Karpas-422 (cell line): Measurements from ENCODE around the gene CPT1C. TPM values are rescaled to one million over a fixed set of nuclear protein-coding genes. Genes with fewer than 3 reads are reported as not detected.

Experiments used
- DNase-seq: peaks from one replicate; pipeline ENCODE4 v3.0.0-alpha.2; 2015
- H2AFZ ChIP-seq: fragments of 200-600 bp; sonication (generic); 2 replicates; pipeline ENCODE4 v1.6.1; 2014; ENCODE audit warnings: antibody characterized with exemption, low read length, mixed read lengths
- H3K27ac ChIP-seq: fragments of 200-600 bp; sonication (generic); 2 replicates; pipeline ENCODE4 v1.5.1; 2014; ENCODE audit warnings: mild to moderate bottlenecking, low read length, moderate library complexity
- H3K27me3 ChIP-seq: fragments of 200-600 bp; sonication (generic); 2 replicates; pipeline ENCODE4 v1.6.1; 2014; ENCODE audit warnings: low read length, mixed read lengths
- H3K36me3 ChIP-seq: fragments of 200-600 bp; sonication (generic); 2 replicates; pipeline ENCODE4 v1.6.1; 2014; ENCODE audit warnings: low read length, mixed read lengths; ENCODE audit not compliant: insufficient read depth
- H3K4me1 ChIP-seq: fragments of 200-600 bp; sonication (generic); 2 replicates; pipeline ENCODE4 v1.6.1; 2014; ENCODE audit warnings: mild to moderate bottlenecking, low read length, mixed read lengths
- H3K4me2 ChIP-seq: fragments of 200-600 bp; sonication (generic); 2 replicates; pipeline ENCODE4 v1.6.1; 2014; ENCODE audit warnings: low read length, low read depth, mild to moderate bottlenecking; ENCODE audit not compliant: poor library complexity, severe bottlenecking
- H3K4me3 ChIP-seq: fragments of 200-600 bp; sonication (generic); 2 replicates; pipeline ENCODE4 v1.5.1; 2014; ENCODE audit warnings: mild to moderate bottlenecking, antibody characterized with exemption, low read length, mixed read lengths
- H3K79me2 ChIP-seq: fragments of 200-600 bp; sonication (generic); 2 replicates; pipeline ENCODE4 v1.6.1; 2014; ENCODE audit warnings: mild to moderate bottlenecking, low read length, mixed read lengths
- H3K9ac ChIP-seq: fragments of 200-600 bp; sonication (generic); 2 replicates; pipeline ENCODE4 v1.6.0; 2014; ENCODE audit warnings: low read length
- H3K9me2 ChIP-seq: fragments of 200-600 bp; sonication (generic), shearing (Covaris generic); replicated peaks from 2 replicates; pipeline ENCODE4 v1.6.0; 2014; ENCODE audit warnings: mild to moderate bottlenecking, low read length, moderate library complexity; ENCODE audit not compliant: insufficient read depth
- H3K9me3 ChIP-seq: fragments of 300-700, 200-600 bp; sonication (generic); 2 replicates; pipeline ENCODE4 v1.6.1; 2014; ENCODE audit warnings: low read length, mixed read lengths
- H4K20me1 ChIP-seq: fragments of 200-600 bp; sonication (generic); 2 replicates; pipeline ENCODE4 v1.6.1; 2014; ENCODE audit warnings: mild to moderate bottlenecking, antibody characterized with exemption, low read length, low read depth; ENCODE audit not compliant: insufficient read depth
- total RNA-seq: library from RNA; depleted of rRNA; stranded (reverse); fragments of >200 nt; shearing (Covaris generic); gene quantifications from 2 replicates; pipeline ENCODE4 v1.2.3, GENCODE V29; 2014; ENCODE audit warnings: low replicate concordance; rRNA removed

CPT1C gene
- total RNA-seq = 0.26 and 1.3 TPM in 2 replicates

GRCh38 chr19:49690656-49691242 lies at the start of gene CPT1C:
TSS of gene CPT1C (plus strand) at chr19:49691116. CDS start at chr19:49692253, 1,137 bp downstream.
- peak; percentile 55 for DNase-seq
- H3K4me2 ChIP-seq = no peak within 1 kb of the TSS
- H3K27ac ChIP-seq = no peak within 1 kb of the TSS
- peaks cover 5% of the 10 kb centered on the region; the same call in 1 of the 2 replicates for H3K36me3 ChIP-seq
- no peaks in the 10 kb centered on the region for H3K27me3 ChIP-seq
- peaks cover 5% of the 10 kb centered on the region; the same call in 1 of the 2 replicates for H4K20me1 ChIP-seq
- no peaks in the 10 kb centered on the region for H3K79me2 ChIP-seq
- H3K4me3 ChIP-seq = no peak within 1 kb of the TSS
- no peaks in the 10 kb centered on the region for H3K9me2 ChIP-seq
- no peak within 1 kb of the TSS for H2AFZ ChIP-seq
- H3K4me1 ChIP-seq = no peaks in the 10 kb centered on the region
- no peak within 1 kb of the TSS for H3K9ac ChIP-seq
- no peaks in the 10 kb centered on the region for H3K9me3 ChIP-seq

- H3K4me2 ChIP-seq = peak within 1 kb of the TSS; percentile 97
- peak; percentile 100 for DNase-seq
- peak within 1 kb of the TSS; percentile 83 for H3K27ac ChIP-seq
- H2AFZ ChIP-seq = no peak within 1 kb of the TSS
- H3K27me3 ChIP-seq = no peaks in the 10 kb centered on the region
- H3K79me2 ChIP-seq = peaks cover 39% of the 10 kb centered on the region
- peak within 1 kb of the TSS; percentile 88 for H3K9ac ChIP-seq
- H3K9me3 ChIP-seq = no peaks in the 10 kb centered on the region
- H3K36me3 ChIP-seq = no peaks in the 10 kb centered on the region; the same call in 1 of the 2 replicates
- peaks cover 34% of the 10 kb centered on the region for H3K4me1 ChIP-seq
- peaks cover 29% of the 10 kb centered on the region for H4K20me1 ChIP-seq
- H3K9me2 ChIP-seq = no peaks in the 10 kb centered on the region
- H3K4me3 ChIP-seq = peak within 1 kb of the TSS; percentile 86
These were observed 49.0 kb upstream of the CPT1C start, which contains the start of gene SCAF1 for GRCh38 chr19:49641688-49642491. TSS of gene SCAF1 (plus strand) at chr19:49642209. CDS start at chr19:49645027, 2,818 bp downstream.

- Histone ChIP-seq H3K79me2 (peaks cover 42% of the 10 kb centered on the region), H3K4me1 (peaks cover 34% of the 10 kb centered on the region), H3K9ac (peak overlapping the region; percentile 87), H2AFZ (no peak overlapping the region), H3K4me2 (peak overlapping the region; percentile 93), H3K36me3 (no peaks in the 10 kb centered on the region; the same call in 1 of the 2 replicates), H3K27me3 (no peaks in the 10 kb centered on the region), H3K4me3 (peak overlapping the region; percentile 78), H3K27ac (peak overlapping the region; percentile 63), H3K9me2 (no peaks in the 10 kb centered on the region), H4K20me1 (peaks cover 34% of the 10 kb centered on the region), H3K9me3 (no peaks in the 10 kb centered on the region)
- DNase-seq = peak; percentile 71
These were observed 48.4 kb upstream of the CPT1C start for GRCh38 chr19:49642492-49643035.

- H3K4me2 ChIP-seq = peak overlapping the region; percentile 93
- H2AFZ ChIP-seq = no peak overlapping the region
- H3K4me1 ChIP-seq = peaks cover 34% of the 10 kb centered on the region
- H3K9me3 ChIP-seq = no peaks in the 10 kb centered on the region
- H3K27ac ChIP-seq = no peak overlapping the region
- peak overlapping the region; percentile 87 for H3K9ac ChIP-seq
- DNase-seq = no peak
- H3K36me3 ChIP-seq = no peaks in the 10 kb centered on the region; the same call in 1 of the 2 replicates
- peaks cover 28% of the 10 kb centered on the region for H4K20me1 ChIP-seq
- H3K4me3 ChIP-seq = peak overlapping the region; percentile 78
- no peaks in the 10 kb centered on the region for H3K27me3 ChIP-seq
- no peaks in the 10 kb centered on the region for H3K9me2 ChIP-seq
- H3K79me2 ChIP-seq = peaks cover 42% of the 10 kb centered on the region
These were observed 47.5 kb upstream of the CPT1C start for GRCh38 chr19:49643466-49643865.

- H2AFZ ChIP-seq = no peak overlapping the region
- no peak overlapping the region for H3K9ac ChIP-seq
- no peaks in the 10 kb centered on the region for H3K9me3 ChIP-seq
- H3K79me2 ChIP-seq = peaks cover 42% of the 10 kb centered on the region
- DNase-seq = no peak
- no peaks in the 10 kb centered on the region for H3K9me2 ChIP-seq
- peaks cover 28% of the 10 kb centered on the region; the same call in 1 of the 2 replicates for H4K20me1 ChIP-seq
- H3K4me1 ChIP-seq = peaks cover 27% of the 10 kb centered on the region
- H3K27me3 ChIP-seq = no peaks in the 10 kb centered on the region
- H3K27ac ChIP-seq = no peak overlapping the region
- no peaks in the 10 kb centered on the region; the same call in 1 of the 2 replicates for H3K36me3 ChIP-seq
- H3K4me2 ChIP-seq = no peak overlapping the region
- H3K4me3 ChIP-seq = no peak overlapping the region
These were observed 45.3 kb upstream of the CPT1C start for GRCh38 chr19:49645592-49645991.

- Histone ChIP-seq H2AFZ (no peak overlapping the region), H4K20me1 (peaks cover 28% of the 10 kb centered on the region; the same call in 1 of the 2 replicates), H3K4me2 (no peak overlapping the region), H3K9ac (no peak overlapping the region), H3K36me3 (no peaks in the 10 kb centered on the region; the same call in 1 of the 2 replicates), H3K4me3 (no peak overlapping the region), H3K27me3 (no peaks in the 10 kb centered on the region), H3K9me3 (no peaks in the 10 kb centered on the region), H3K4me1 (peaks cover 23% of the 10 kb centered on the region), H3K79me2 (peaks cover 42% of the 10 kb centered on the region), H3K27ac (no peak overlapping the region), H3K9me2 (no peaks in the 10 kb centered on the region)
- DNase-seq = no peak
These were observed 44.9 kb upstream of the CPT1C start for GRCh38 chr19:49645995-49646394.

GRCh38 chr19:49646586-49646985 lies 44.3 kb upstream of the CPT1C start:
- Histone ChIP-seq H3K9ac (no peak overlapping the region), H3K36me3 (no peaks in the 10 kb centered on the region; the same call in none of the 2 replicates), H3K79me2 (peaks cover 42% of the 10 kb centered on the region), H2AFZ (no peak overlapping the region), H3K4me2 (no peak overlapping the region), H3K4me3 (no peak overlapping the region), H3K4me1 (peaks cover 20% of the 10 kb centered on the region), H4K20me1 (peaks cover 28% of the 10 kb centered on the region; the same call in 1 of the 2 replicates), H3K9me3 (no peaks in the 10 kb centered on the region), H3K27me3 (no peaks in the 10 kb centered on the region), H3K9me2 (no peaks in the 10 kb centered on the region), H3K27ac (no peak overlapping the region)
- DNase-seq = no peak
